Thyroid gland (tissue), 4 donors: ENCODE data around the gene PAF1.

Source experiments
- CTCF ChIP-seq, 6 experiments: fragments of 200-600 bp in 3 of 6; fragments of 450-650 bp in 3 of 6; sonication (generic) in 3 of 6; IDR thresholded peaks; one replicate each; pipeline ENCODE4 v1.5.1; 2016 to 2019; ENCODE audit warnings: antibody characterized with exemption in 6 of 6, mild to moderate bottlenecking in 2 of 6, inconsistent platforms in 1 of 6, moderate library complexity in 1 of 6
- POLR2A ChIP-seq, 2 donors: fragments of 450-650 bp; IDR thresholded peaks; one replicate each; pipeline ENCODE4 v1.6.1; 2017; ENCODE audit warnings: antibody characterized with exemption in 2 of 2, mild to moderate bottlenecking in 2 of 2, moderate library complexity in 1 of 2

GRCh38 chr19:39400061-39400460 is 9.2 kb upstream of the PAF1 start:
- no peak for TF ChIP-seq CTCF (IDR thresholded peaks at IDR 0.05)
- TF ChIP-seq POLR2A (IDR thresholded peaks at IDR 0.05), result peak in 1 of 2 donors; percentile 28
